Stimulated activated CD4-positive, alpha-beta T cell treated with anti-CD3 and anti-CD28 coated beads, Interleukin-1b, Interleukin-23, amount 100 ng/mL, for 4 hours (primary cell): ENCODE measurements around the gene DYDC1.
"Not testable (repeated sequence)": the region's sequence is repeated elsewhere in the genome, so short reads cannot be mapped to it uniquely, and the experiment has no call there.

Source experiments
- DNase-seq, 2 donors: peaks; one replicate each; pipeline ENCODE4 v3.0.0-alpha.2; 2020; ENCODE audit warnings: low read depth in 2 of 2

The DYDC1 gene

GRCh38 chr10:80344276-80344675 lies 12.3 kb downstream of the DYDC1 start:
- no peak for DNase-seq

- no peak for DNase-seq
These were observed 22.6 kb downstream of the DYDC1 start for GRCh38 chr10:80333983-80334382.

DNA sequence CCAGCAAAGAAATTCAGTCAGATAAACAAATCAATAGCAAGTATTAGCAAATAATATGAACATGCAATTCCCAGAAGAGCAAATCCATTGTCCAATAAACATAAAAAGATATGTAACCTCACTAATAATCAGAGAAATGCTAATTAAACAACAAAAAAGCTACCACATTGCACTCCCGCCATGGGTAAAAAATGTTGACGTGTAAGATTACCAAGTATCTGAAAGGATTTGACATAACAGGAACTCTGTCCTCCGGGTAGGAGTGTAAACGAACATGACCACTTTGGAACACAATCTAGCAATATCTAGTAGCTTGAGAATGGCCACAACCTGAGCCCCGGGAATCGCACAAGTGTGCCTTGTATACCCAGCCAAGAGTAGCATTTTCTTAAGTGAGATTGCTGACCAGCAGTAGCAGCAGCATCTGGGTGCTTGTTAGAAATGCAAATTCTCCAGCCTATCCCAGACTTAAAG lies 31.6 kb downstream of the DYDC1 start:
- DNase-seq = no peak

GRCh38 chr10:80324086-80324485 lies 32.5 kb downstream of the DYDC1 start:
- no peak for DNase-seq

DNA sequence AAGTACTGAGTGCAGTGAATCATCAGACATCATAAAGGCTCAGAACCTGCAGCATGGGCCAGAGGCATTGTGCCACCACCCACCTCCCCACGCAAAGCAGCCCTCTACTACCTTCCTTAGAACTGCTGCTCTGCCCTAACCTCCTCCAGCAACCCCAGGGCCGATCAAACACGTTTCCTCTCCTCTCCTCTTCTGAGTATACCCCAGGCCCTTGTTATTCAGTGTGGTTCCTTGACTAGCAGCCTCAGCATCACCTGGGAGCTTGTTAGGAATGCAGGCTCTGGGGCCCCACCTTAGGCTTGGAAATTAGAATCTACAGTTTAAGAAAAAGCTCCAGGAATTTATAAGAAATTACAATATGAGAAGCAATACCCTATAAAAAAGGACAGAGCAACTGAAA lies 33.2 kb downstream of the DYDC1 start:
- DNase-seq = no peak

GRCh38 chr10:80322711-80323110 lies 33.8 kb downstream of the DYDC1 start:
- no peak for DNase-seq

- DNase-seq = no peak
These were observed 34.4 kb downstream of the DYDC1 start for GRCh38 chr10:80322158-80322557.

DNA sequence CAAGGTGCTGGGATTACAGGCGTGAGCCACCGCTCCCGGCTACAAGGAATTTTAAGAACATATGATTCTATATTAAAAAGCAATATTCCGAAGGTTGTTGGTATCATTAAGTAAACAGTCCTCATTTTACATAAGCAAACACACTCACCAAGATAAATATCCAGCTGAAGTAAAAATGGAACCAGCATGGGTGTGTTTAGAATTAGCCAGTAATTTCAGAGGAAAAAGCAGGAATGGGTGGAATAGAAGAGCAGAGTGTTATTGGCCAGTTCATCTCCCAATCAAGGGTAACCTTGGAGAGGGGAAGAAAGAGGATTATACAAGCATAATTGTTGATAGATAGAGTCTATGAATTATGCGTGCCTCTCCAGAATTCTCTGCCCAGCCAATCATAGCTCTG lies 35.4 kb downstream of the DYDC1 start:
- no peak for DNase-seq

DNA sequence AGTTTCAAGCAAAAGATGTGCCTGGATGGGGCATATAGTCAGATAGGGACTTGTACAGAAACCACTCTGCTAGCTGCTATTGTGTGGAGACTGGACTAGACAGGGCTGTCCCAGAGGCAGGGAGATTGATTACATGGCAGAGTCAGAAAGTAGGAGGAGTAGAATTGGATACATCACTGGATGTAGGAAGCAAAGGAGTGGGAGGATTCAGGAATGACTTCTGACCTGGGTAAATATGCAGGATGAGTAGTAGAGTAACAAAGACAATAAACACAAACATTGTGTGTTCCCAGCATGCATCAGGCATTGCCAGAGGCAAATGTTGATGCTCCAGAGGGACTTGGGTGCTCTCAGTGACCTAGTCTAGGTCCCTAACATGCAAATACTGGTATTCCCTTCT lies 36.2 kb downstream of the DYDC1 start:
- no peak for DNase-seq

- no peak for DNase-seq
These were observed 36.7 kb downstream of the DYDC1 start for GRCh38 chr10:80319725-80320290.

GRCh38 chr10:80319318-80319717 lies 37.2 kb downstream of the DYDC1 start:
- DNase-seq = no peak

GRCh38 chr10:80318742-80319141 lies 37.8 kb downstream of the DYDC1 start:
- DNase-seq = no peak

DNA sequence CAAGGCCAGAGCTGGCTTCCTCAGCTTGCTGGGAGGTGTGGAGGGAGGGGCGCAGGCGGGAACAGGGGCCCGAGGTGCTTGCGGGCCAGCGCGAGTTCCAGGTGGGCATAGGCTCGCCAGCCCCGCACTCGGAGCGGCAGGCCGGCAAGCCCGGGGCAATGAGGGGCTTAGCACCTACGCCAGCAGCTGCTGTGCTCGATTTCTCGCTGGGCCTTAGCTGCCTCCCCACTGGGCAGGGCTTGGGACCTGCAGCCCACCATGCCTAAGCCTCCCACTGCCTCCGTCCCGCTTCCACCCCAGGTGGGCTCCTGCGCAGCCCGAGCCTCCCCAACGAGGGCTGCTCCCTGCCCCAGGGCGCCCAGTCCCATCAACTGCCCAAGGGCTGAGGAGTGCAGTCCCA lies 41.2 kb downstream of the DYDC1 start:
- no peak for DNase-seq

DNA sequence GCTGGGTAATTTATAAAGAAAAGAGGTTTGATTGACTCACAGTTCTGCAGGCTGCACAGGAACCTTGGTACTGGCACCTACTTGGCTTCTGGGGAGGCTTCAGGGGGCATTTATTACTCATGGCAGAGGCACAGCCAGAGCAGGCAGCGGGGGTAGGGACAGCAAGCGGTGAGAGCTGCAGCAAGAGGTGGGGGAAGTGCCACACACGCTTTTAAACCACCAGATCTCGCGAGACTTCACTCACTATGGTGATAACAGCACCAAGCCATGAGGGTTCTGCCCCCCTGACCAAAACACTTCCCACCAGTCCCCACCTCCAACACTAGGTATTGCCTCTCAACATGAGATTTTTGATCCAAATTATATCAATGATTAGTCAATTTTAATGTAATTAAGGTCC lies 43.0 kb downstream of the DYDC1 start:
- DNase-seq = no peak

DNA sequence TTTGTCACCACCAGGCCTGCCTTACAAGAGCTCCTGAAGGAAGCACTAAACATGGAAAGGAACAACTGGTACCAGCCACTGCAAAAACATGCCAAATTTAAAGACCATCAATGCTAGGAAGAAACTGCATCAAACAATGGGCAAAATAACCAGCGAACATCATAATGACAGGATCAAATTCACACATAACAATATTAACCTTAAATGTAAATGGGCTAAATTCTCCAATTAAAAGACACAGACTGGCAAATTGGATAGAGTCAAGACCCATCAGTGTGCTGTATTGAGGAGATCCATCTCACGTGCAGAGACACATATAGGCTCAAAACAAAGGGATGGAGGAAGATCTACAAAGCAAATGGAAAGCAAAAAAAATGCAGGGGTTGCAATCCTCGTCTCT lies 50.6 kb downstream of the DYDC1 start:
- not testable (repeated sequence) for DNase-seq

DNA sequence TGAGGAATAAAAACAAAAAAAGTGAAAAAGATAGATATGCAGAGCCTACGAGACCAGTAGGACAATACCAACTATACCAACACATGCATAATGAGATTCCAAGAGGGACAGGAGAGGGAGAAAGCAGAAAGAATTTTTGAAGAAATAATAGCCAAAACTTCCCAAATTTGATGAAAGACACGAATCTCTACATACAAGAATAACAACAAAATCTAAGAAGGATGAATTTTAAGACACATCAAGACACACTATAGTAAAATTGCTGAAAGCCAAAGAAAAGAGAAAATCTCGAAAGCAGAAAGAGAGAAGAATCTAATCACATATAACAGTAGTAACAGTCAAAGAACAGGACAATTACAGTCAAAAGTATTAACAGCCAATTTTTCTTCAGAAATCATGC lies 59.6 kb downstream of the DYDC1 start:
- no peak for DNase-seq

- no peak for DNase-seq
These were observed 63.8 kb downstream of the DYDC1 start for GRCh38 chr10:80292607-80293239.

GRCh38 chr10:80290474-80291220 lies 65.9 kb downstream of the DYDC1 start:
- DNase-seq = no peak

GRCh38 chr10:80289451-80290287 lies 66.9 kb downstream of the DYDC1 start, which contains the start of gene MAT1A:
MAT1A (minus strand) TSS chr10:80289658; CDS start chr10:80289423, 235 bp downstream.
- DNase-seq = no peak

DNA sequence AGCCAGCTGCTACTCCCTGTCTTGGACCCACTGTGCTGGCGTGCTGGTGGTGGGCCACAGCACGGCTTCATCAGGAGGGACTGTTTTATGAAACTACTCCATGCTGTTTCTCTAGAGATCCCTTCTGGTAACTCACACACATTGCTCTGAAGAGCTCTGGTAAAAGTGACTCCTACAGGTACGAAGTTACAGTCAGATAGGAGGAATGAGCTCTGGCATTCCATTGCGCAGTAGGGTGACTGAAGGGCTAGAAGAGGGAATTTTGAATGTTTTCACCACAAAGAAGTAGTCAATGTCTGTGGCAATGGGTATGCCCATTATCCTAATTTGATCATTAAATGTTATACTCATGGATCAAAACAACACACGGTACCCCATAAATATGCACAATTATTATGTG lies 67.7 kb downstream of the DYDC1 start:
- DNase-seq = no peak
